ENCODE results near the gene MYLK. TPM values are rescaled to one million over a fixed set of nuclear protein-coding genes. Genes with fewer than 3 reads are reported as not detected.
"Not testable (repeated sequence)": the region's sequence is repeated elsewhere in the genome, so short reads cannot be mapped to it uniquely, and the experiment has no call there.

Gene MYLK
- total RNA-seq, 1 donor from 2014 or later, result 4.3 TPM

DNA sequence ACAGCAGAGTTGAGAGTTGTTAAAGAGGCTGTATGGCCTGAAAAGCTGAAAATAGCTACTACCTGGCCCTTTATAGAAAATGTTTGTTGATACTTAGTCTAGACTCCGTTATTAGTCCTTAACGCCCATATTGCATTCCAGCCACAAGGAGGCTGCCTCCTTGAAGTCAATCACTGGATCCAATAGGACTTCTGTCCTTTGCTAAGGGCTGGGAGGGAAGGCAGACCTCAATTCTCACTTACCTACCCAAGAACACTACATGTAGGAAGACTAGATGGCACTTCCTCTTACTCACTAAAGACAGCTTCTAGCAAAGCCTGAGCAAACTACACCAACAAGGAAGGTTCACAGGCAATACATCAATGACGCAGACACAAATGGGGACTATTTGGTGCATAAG is 159.8 kb downstream of the MYLK start:
- H3K4me1 Mint-ChIP-seq (ENCODE audit: low read depth, unreplicated experiment), result peaks cover 4% of the 10 kb centered on the region
- H3K27me3 Mint-ChIP-seq (ENCODE audit: unreplicated experiment), result peaks cover 2% of the 10 kb centered on the region
- TF ChIP-seq, protein P1, sequence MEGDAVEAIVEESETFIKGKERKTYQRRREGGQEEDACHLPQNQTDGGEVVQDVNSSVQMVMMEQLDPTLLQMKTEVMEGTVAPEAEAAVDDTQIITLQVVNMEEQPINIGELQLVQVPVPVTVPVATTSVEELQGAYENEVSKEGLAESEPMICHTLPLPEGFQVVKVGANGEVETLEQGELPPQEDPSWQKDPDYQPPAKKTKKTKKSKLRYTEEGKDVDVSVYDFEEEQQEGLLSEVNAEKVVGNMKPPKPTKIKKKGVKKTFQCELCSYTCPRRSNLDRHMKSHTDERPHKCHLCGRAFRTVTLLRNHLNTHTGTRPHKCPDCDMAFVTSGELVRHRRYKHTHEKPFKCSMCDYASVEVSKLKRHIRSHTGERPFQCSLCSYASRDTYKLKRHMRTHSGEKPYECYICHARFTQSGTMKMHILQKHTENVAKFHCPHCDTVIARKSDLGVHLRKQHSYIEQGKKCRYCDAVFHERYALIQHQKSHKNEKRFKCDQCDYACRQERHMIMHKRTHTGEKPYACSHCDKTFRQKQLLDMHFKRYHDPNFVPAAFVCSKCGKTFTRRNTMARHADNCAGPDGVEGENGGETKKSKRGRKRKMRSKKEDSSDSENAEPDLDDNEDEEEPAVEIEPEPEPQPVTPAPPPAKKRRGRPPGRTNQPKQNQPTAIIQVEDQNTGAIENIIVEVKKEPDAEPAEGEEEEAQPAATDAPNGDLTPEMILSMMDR (IDR thresholded peaks at IDR 0.05; ENCODE audit: partially characterized antibody, unreplicated experiment), result no peak
- H3K9me3 Mint-ChIP-seq (ENCODE audit: unreplicated experiment), result no peaks in the 10 kb centered on the region
- no peak overlapping the region for H3K27ac Mint-ChIP-seq (ENCODE audit: unreplicated experiment)
- no peaks in the 10 kb centered on the region for H3K36me3 Mint-ChIP-seq (ENCODE audit: unreplicated experiment)
- no peak for DNase-seq
- no peak overlapping the region for H3K4me3 Mint-ChIP-seq (ENCODE audit: unreplicated experiment)

DNA sequence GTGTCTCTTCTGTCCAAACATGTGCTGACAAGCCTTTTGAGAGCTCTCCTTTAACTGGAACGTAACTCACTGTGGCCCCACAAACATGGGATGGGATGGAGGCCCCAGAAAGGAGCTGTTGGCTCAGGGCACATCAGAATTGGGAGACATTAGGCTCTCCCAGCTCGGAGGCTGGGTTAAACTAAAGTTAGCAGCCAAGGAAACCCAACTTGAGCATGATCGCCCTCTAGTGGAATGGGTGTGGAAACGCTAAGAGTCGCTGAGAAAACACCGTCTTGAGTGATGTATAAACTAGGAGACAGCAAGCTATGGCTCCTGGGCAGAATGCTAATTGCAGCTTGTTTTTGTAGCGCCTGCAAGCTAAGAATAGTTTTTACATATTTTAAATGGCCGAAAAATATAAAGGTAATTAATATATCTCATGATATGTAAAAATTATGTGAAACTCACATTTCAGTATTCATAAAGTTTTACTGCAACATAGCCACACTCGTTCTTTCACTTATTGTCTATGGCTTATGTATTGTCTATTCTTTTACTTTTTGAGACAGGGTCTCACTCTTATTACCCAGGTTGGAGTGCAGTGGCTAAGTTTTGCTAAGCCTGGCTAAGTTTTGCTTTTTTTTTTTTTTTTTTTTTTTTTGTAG is 160.5 kb downstream of the MYLK start:
- DNase-seq, result peak; percentile 51
- Mint-ChIP-seq H3K9me3 (ENCODE audit: unreplicated experiment) (no peaks in the 10 kb centered on the region), H3K4me1 (ENCODE audit: low read depth, unreplicated experiment) (peaks cover 4% of the 10 kb centered on the region)

DNA sequence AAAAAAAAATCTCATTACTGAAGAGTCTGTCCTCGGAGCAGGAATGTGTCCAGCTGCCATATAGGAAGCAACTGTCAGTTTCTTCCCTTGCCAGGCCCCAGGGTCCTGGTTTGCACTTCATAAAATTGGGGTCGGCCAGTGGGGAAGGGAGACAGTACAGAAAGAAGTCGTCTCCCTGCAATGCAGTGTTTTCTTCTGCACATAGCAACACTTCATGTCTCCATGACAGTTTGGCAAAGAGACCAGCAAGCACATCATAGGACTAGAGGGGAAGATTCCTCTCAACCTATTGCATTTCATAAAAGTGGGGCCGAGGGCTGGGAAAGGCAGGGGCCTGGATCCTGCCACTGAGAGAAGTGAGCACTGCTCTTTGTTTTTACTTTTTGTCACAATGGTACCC is 161.1 kb downstream of the MYLK start:
- peaks cover 2% of the 10 kb centered on the region for H3K27me3 Mint-ChIP-seq (ENCODE audit: unreplicated experiment)
- peaks cover 4% of the 10 kb centered on the region for H3K4me1 Mint-ChIP-seq (ENCODE audit: low read depth, unreplicated experiment)
- H3K36me3 Mint-ChIP-seq (ENCODE audit: unreplicated experiment), result no peaks in the 10 kb centered on the region
- no peak for DNase-seq
- TF ChIP-seq, protein P1 (IDR thresholded peaks at IDR 0.05; ENCODE audit: partially characterized antibody, unreplicated experiment), result no peak
- no peak overlapping the region for H3K27ac Mint-ChIP-seq (ENCODE audit: unreplicated experiment)
- no peak overlapping the region for H3K4me3 Mint-ChIP-seq (ENCODE audit: unreplicated experiment)
- no peaks in the 10 kb centered on the region for H3K9me3 Mint-ChIP-seq (ENCODE audit: unreplicated experiment)

More for the DNA sequence above, 160.5 kb downstream of the MYLK start:
- Mint-ChIP-seq H3K27ac (ENCODE audit: unreplicated experiment) (no peak overlapping the region), H3K27me3 (ENCODE audit: unreplicated experiment) (peaks cover 2% of the 10 kb centered on the region), H3K36me3 (ENCODE audit: unreplicated experiment) (no peaks in the 10 kb centered on the region), H3K4me3 (ENCODE audit: unreplicated experiment) (no peak overlapping the region)
- TF ChIP-seq, protein P1 (IDR thresholded peaks at IDR 0.05; ENCODE audit: partially characterized antibody, unreplicated experiment), result peak; percentile 79

DNA sequence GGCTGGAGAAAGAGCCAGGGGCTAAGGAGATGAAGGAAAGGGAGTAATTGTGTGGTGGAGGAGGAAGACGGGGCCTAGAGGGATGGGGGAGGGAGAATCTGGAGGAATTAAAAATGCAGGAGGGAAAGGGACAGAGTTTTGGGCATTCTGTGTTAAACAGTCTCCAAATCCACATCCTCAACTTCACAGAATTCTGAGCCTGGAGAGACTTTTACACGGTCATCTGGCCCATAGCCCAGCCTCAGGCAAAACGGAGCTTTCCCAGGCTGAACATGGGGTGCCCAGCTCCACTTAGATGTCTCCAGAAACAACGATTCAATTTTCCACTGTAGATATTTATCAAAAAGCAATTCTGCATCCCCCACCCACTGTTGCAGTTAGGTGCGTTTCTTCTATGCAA is 161.7 kb downstream of the MYLK start:
- Mint-ChIP-seq H3K36me3 (ENCODE audit: unreplicated experiment) (no peaks in the 10 kb centered on the region), H3K4me1 (ENCODE audit: low read depth, unreplicated experiment) (peaks cover 4% of the 10 kb centered on the region), H3K4me3 (ENCODE audit: unreplicated experiment) (no peak overlapping the region), H3K27ac (ENCODE audit: unreplicated experiment) (no peak overlapping the region), H3K9me3 (ENCODE audit: unreplicated experiment) (no peaks in the 10 kb centered on the region), H3K27me3 (ENCODE audit: unreplicated experiment) (peaks cover 2% of the 10 kb centered on the region)
- TF ChIP-seq, protein P1 (IDR thresholded peaks at IDR 0.05; ENCODE audit: partially characterized antibody, unreplicated experiment), result no peak
- DNase-seq, result no peak

DNA sequence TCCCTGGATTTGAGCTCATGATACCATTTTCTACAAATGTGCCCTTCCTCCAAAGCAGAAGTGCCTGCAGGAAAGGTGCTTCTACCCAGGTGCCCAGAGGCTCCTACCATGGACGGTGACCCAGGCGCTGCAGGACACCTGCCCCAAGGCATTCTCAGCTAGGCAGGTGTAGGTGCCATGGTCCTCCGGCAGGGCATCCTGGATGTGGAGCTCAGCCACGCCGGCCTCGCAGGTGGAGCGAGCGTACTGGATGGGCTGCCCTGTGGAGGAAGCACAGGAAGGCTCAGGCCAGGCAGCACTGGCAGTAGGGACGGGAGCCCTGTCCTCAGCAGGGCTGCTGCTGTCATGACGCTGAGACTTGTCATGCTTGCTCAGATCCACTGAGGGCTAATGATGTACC is 162.1 kb downstream of the MYLK start:
- no peak for DNase-seq
- Mint-ChIP-seq H3K27me3 (ENCODE audit: unreplicated experiment) (peaks cover 2% of the 10 kb centered on the region), H3K27ac (ENCODE audit: unreplicated experiment) (no peak overlapping the region), H3K36me3 (ENCODE audit: unreplicated experiment) (no peaks in the 10 kb centered on the region), H3K4me3 (ENCODE audit: unreplicated experiment) (no peak overlapping the region), H3K9me3 (ENCODE audit: unreplicated experiment) (no peaks in the 10 kb centered on the region), H3K4me1 (ENCODE audit: low read depth, unreplicated experiment) (peaks cover 4% of the 10 kb centered on the region)
- TF ChIP-seq, protein P1 (IDR thresholded peaks at IDR 0.05; ENCODE audit: partially characterized antibody, unreplicated experiment), result no peak

DNA sequence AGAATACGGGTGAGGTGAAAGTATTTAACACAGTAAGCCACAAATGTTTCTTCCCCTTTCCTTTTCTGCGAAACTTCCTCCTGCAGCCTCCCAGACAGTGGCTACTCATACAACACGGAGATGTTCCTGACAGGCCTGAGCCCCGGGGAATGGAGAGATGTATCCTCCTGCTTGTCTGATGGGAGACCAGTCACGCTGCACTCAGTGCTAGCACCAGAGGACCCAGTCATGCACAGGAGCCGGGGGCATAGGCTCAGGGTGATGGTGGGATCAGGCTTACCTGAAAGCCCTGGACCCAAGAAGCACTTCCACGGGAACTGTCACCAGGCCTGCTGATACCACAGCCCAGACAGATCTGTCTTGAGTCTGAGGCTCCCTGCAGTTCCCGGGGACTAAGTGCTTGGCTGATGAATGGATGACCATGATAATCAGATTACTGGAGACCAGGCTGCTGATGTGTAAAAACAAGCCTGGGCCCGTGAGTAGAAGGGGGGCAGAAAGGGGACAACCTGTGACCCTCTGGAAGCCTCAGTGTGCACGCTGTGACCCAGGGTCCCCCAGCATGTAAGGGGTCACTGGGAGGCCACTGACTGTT is 162.9 kb downstream of the MYLK start:
- H3K27ac Mint-ChIP-seq (ENCODE audit: unreplicated experiment); H3K4me1 Mint-ChIP-seq (ENCODE audit: low read depth, unreplicated experiment); H3K4me3 Mint-ChIP-seq (ENCODE audit: unreplicated experiment): not testable (repeated sequence)

More for the DNA sequence above, 162.9 kb downstream of the MYLK start:
- not testable (repeated sequence) for DNase-seq; H3K9me3 Mint-ChIP-seq (ENCODE audit: unreplicated experiment); H3K27me3 Mint-ChIP-seq (ENCODE audit: unreplicated experiment); H3K36me3 Mint-ChIP-seq (ENCODE audit: unreplicated experiment)
